Calu3 (cell line): ENCODE results near the gene HDAC4. TPM values are rescaled to one million over a fixed set of nuclear protein-coding genes. Genes with fewer than 3 reads are reported as not detected.
"Not testable (repeated sequence)": the region's sequence is repeated elsewhere in the genome, so short reads cannot be mapped to it uniquely, and the experiment has no call there.

Experiments
- BruUV-seq: library from RNA; stranded (reverse); fragments of 400-500 nt; replicated peaks from 2 replicates; lab custom pipeline; 2021; lab: Mats Ljungman, UMichigan
- CTCF ChIA-PET: fragments of 300-600 bp; sonication (Branson Sonifier 250); formaldehyde crosslinking; loops from one replicate; lab custom pipeline; 2022; ENCODE audit warnings: antibody characterized with exemption; lab: Charles Lee
- DNase-seq: peaks from one replicate; pipeline ENCODE4 v3.0.0; 2022
- H3K27ac Mint-ChIP-seq: one replicate; pipeline ENCODE4 v1.8.0; 2022; ENCODE audit warnings: mixed read lengths; ENCODE audit not compliant: unreplicated experiment
- H3K27me3 Mint-ChIP-seq: one replicate; pipeline ENCODE4 v1.8.0; 2022; ENCODE audit warnings: mixed read lengths; ENCODE audit not compliant: unreplicated experiment
- H3K36me3 Mint-ChIP-seq: one replicate; pipeline ENCODE4 v1.8.0; 2022; ENCODE audit warnings: mild to moderate bottlenecking, moderate library complexity, mixed read lengths; ENCODE audit not compliant: insufficient read depth, unreplicated experiment
- H3K4me1 Mint-ChIP-seq: one replicate; pipeline ENCODE4 v1.8.0; 2022; ENCODE audit warnings: mild to moderate bottlenecking, low read depth, mixed read lengths; ENCODE audit not compliant: unreplicated experiment
- H3K4me3 Mint-ChIP-seq: one replicate; pipeline ENCODE4 v1.8.0; 2022; ENCODE audit warnings: mild to moderate bottlenecking, low read depth, moderate library complexity, mixed read lengths; ENCODE audit not compliant: unreplicated experiment
- H3K9me3 Mint-ChIP-seq: one replicate; pipeline ENCODE4 v1.8.0; 2022; ENCODE audit warnings: low read depth, mixed read lengths; ENCODE audit not compliant: unreplicated experiment
- intact Hi-C: fragments of 100-400 bp; cut with micrococcal nuclease; formaldehyde crosslinking; loops from one replicate; pipeline ENCODE4 v1.10.0; 2022; ENCODE audit not compliant: unreplicated experiment
- total RNA-seq: library from RNA; stranded (reverse); gene quantifications from 2 replicates; pipeline ENCODE4 v1.2.3, GENCODE V29; 2022
- TF ChIP-seq, protein P1 (sequence below): fragments of 200-600 bp; IDR thresholded peaks from one replicate; pipeline ENCODE4 v1.8.0; 2022; ENCODE audit warnings: antibody characterized with exemption; ENCODE audit not compliant: unreplicated experiment

Gene HDAC4
- total RNA-seq, 1 experiment from 2014 or later: 39.6 TPM

DNA sequence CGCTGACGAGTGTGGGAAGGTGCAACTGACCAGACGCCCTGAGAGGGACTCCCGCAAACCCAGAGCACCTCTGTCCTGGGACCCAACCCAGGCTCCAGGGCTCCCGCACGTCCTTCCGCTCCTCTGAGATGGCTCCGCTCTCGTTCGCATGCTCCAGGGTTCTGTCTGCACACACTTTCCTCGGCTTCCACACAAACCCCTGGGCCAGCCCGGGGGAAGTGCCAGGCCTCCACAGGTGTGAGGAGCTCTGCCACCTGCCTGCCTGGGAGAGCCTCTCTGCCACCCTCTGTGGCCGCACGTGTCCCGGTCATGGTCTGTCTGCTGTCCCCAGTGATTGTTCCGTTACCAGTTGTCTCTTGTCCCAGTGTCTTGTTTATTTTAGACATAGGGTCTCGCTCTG lies 222.9 kb downstream of the HDAC4 start:
- no peak overlapping the region for H3K4me3 Mint-ChIP-seq
- peaks cover 10% of the 10 kb centered on the region for H3K36me3 Mint-ChIP-seq
- H3K27me3 Mint-ChIP-seq: no peaks in the 10 kb centered on the region
- no TSS peak for BruUV-seq
- intact Hi-C loops: no loop called here
- CTCF ChIA-PET: no interaction called here
- TF ChIP-seq, protein P1, sequence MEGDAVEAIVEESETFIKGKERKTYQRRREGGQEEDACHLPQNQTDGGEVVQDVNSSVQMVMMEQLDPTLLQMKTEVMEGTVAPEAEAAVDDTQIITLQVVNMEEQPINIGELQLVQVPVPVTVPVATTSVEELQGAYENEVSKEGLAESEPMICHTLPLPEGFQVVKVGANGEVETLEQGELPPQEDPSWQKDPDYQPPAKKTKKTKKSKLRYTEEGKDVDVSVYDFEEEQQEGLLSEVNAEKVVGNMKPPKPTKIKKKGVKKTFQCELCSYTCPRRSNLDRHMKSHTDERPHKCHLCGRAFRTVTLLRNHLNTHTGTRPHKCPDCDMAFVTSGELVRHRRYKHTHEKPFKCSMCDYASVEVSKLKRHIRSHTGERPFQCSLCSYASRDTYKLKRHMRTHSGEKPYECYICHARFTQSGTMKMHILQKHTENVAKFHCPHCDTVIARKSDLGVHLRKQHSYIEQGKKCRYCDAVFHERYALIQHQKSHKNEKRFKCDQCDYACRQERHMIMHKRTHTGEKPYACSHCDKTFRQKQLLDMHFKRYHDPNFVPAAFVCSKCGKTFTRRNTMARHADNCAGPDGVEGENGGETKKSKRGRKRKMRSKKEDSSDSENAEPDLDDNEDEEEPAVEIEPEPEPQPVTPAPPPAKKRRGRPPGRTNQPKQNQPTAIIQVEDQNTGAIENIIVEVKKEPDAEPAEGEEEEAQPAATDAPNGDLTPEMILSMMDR: no peak
- DNase-seq: no peak
- H3K9me3 Mint-ChIP-seq: peaks cover 4% of the 10 kb centered on the region
- no peaks in the 10 kb centered on the region for H3K4me1 Mint-ChIP-seq
- no peak overlapping the region for H3K27ac Mint-ChIP-seq

DNA sequence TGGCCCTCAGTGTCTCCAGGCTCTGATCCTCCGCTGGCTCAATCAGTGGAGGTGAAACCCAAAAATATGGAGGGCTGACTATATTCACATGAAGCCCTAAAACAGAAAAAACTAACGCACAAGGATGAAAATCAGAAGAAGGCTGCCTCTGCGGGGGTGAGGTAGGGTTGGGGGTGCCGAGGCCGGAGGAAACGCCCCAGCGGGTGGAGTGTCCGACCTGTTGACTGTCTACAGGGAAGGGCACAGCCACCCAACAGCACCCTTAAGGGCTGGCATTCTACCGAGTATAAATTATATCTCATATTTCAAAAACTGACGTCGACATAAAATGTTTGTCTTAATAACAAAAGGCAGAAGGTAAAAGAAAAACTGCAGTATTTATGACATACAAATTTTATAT lies 223.5 kb downstream of the HDAC4 start:
- H3K9me3 Mint-ChIP-seq: peaks cover 4% of the 10 kb centered on the region
- intact Hi-C loops: no loop called here
- peaks cover 10% of the 10 kb centered on the region for H3K36me3 Mint-ChIP-seq
- TF ChIP-seq, protein P1: no peak
- DNase-seq: no peak
- no TSS peak for BruUV-seq
- H3K4me1 Mint-ChIP-seq: no peaks in the 10 kb centered on the region
- no peaks in the 10 kb centered on the region for H3K27me3 Mint-ChIP-seq
- H3K4me3 Mint-ChIP-seq: no peak overlapping the region
- H3K27ac Mint-ChIP-seq: no peak overlapping the region
- CTCF ChIA-PET: no interaction called here

DNA sequence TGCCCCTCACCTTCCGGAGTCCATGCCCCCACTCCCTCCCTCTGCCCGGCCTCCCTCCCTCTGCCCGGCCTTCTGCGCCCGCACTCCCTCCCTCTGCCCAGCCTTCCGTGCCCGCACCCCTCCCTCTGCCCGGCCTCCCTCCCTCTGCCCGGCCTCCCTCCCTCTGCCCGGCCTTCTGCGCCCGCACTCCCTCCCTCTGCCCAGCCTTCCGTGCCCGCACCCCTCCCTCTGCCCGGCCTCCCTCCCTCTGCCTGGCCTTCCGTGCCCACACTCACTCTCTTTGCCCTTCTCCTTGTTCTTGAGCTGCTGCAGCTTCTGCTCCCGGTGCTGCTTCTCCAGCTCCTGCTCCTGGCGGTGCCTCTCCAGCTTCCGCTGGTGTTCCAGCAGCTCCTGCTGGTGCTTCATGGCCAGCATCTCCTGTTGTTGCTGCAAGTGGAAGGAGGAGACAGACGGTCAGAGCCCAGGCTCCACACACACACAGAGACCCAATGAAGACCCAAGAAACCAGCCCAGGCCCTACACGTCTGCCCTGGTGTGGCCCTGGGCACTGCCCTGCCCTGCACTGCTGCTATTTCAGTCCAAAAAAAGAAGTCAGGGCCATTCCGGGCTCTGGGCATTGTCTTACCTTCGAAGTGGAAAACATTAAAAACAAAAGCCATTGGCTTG lies 224.5 kb downstream of the HDAC4 start:
- BruUV-seq, H3K36me3 Mint-ChIP-seq, H3K27ac Mint-ChIP-seq, CTCF ChIA-PET, H3K4me1 Mint-ChIP-seq, H3K4me3 Mint-ChIP-seq, DNase-seq, intact Hi-C loops, H3K9me3 Mint-ChIP-seq, H3K27me3 Mint-ChIP-seq: not testable (repeated sequence)

DNA sequence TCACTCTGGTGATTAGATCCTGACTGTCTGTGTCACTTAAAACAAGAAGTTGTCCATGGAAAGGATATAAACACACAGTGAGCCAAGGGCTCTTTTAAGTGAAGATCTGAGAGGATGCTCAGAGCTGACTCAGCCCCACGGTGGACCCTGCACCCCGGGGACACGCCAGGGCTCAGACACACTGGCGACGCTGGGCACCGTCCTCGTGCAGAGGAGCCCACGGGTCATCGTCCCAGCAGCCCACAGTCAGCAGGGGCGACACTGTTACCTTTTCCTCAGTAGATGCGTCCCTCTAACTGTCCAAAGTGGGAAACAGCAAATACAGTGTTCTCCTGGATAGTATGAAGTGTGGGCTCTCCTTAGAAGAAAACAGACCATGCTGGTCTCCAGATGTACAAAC lies 225.6 kb downstream of the HDAC4 start:
- Mint-ChIP-seq H3K36me3 (peaks cover 10% of the 10 kb centered on the region), H3K4me1 (no peaks in the 10 kb centered on the region), H3K27ac (no peak overlapping the region), H3K9me3 (peaks cover 12% of the 10 kb centered on the region), H3K27me3 (no peaks in the 10 kb centered on the region), H3K4me3 (no peak overlapping the region)
- intact Hi-C loops: no loop called here
- DNase-seq: no peak
- no TSS peak for BruUV-seq
- CTCF ChIA-PET: no interaction called here
- TF ChIP-seq, protein P1: no peak

DNA sequence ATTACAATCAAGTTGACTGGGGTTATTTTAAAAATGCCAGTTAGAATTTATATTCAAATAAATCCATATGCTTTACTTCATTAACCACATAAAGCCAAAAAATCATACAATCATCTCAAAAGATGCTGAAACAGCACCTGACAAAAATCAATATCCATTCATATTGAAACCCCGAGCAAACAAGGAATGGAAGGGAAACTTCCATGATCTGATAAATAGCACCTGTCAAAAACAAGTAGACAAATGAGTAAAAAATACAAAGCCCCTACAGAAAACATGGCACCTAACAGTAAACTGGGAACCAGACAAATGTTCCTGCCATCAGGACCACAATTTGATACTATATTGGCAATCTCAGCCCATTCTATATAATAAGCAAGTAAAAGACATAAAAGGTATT lies 227.5 kb downstream of the HDAC4 start:
- intact Hi-C loops: no loop called here
- no peak overlapping the region for H3K27ac Mint-ChIP-seq
- H3K27me3 Mint-ChIP-seq: no peaks in the 10 kb centered on the region
- H3K9me3 Mint-ChIP-seq: peaks cover 12% of the 10 kb centered on the region
- TF ChIP-seq, protein P1: no peak
- H3K36me3 Mint-ChIP-seq: peaks cover under 1% of the 10 kb centered on the region
- no peak for DNase-seq
- CTCF ChIA-PET: no interaction called here
- H3K4me1 Mint-ChIP-seq: no peaks in the 10 kb centered on the region
- H3K4me3 Mint-ChIP-seq: no peak overlapping the region
- no TSS peak for BruUV-seq
